Stimulated activated CD4-positive, alpha-beta T cell treated with anti-CD3 and anti-CD28 coated beads, TNF-alpha, amount 100 ng/mL, for 1 hour (primary cell): Measurements from ENCODE around the gene SEMA5B.

Experiments
- DNase-seq, 3 donors: peaks; one replicate each; pipeline ENCODE4 v3.0.0-alpha.2; 2020; ENCODE audit warnings: low read depth in 3 of 3, low spot score in 1 of 3

The SEMA5B gene

GRCh38 chr3:123055352-123055751 lies 27.8 kb upstream of the SEMA5B start:
- DNase-seq: no peak

DNA sequence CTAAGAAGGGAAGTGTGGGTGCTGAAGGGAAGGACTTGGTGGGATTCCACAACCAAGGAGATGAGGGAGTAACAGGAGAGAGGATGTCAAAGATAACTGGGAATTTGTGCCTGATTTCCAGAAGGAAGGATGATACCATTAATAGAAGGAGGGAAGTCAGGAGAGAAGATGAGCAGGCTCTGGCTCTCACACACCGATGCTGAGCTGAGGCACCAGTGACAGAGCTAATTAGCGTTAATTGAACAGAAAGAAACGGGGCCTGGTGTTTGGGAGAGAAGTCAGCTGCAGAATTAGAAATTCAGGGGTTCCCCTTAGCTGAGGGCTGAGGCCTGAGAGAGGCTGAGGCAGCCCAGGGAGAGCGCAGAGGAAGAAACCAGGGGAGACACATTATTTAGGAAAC lies 27.4 kb upstream of the SEMA5B start:
- no peak for DNase-seq

GRCh38 chr3:123054109-123054778 lies 26.7 kb upstream of the SEMA5B start:
- DNase-seq: no peak

DNA sequence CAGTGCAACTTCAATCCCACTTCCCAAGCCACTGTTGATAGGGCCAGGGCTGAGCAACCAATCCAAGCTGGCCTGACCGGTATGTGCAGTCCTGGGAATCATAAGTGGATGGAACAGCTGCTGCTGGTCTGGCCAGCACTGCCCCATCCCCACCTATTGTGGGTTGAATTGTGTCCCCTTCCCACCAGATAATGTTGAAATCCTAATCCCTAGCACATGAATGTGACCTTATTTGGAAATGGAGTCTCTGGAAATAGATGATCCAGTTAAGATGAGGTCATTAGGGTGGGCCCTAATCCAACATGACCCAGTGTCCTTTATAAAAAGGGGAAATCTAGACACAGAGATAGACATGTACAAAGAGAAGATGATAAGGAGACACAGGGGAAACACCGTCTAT lies 25.5 kb upstream of the SEMA5B start:
- DNase-seq: no peak

- DNase-seq: no peak
Observed at GRCh38 chr3:123050666-123051065, 23.1 kb upstream of the SEMA5B start.

DNA sequence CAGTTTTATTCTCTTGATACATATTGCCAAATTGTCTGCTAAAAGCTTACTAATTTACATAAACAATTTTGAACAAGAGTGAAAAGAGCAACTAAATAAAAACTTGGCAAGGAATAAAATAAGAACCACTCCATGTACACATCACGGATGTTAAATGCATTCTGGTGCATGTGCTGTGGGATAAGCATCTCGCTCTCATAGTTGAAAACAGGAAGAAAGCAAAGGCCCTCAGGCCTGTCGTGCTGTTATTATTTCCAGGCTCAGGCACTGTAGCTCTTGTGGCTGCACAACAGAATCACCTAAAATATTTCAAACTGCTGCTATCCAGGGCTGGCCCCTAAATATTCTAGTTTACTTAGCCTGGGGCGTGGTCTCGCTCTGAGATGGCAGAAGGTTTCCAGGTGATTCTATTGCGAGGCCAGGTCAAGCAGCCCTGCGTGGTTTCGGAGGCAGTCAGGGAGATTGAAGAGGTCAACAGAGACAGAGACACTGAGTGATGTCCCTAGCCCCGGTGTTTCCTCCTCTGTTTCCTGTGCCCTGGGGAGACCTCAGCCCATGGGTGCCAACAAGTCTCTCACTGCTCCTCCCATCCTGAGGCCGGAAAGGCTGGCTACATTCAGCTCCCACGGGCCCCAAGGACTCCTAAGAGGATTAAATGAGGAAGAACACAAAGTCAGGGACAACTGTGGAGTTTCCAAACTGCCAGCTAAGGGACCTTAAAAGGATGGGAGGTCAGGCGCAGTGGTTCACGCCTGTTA lies 21.1 kb upstream of the SEMA5B start:
- DNase-seq: no peak

GRCh38 chr3:123047062-123047319 lies 19.4 kb upstream of the SEMA5B start:
- DNase-seq: no peak

- no peak for DNase-seq
Observed at GRCh38 chr3:123046262-123047061, 18.9 kb upstream of the SEMA5B start.

GRCh38 chr3:123044981-123045763 lies 17.6 kb upstream of the SEMA5B start:
- DNase-seq: no peak

DNA sequence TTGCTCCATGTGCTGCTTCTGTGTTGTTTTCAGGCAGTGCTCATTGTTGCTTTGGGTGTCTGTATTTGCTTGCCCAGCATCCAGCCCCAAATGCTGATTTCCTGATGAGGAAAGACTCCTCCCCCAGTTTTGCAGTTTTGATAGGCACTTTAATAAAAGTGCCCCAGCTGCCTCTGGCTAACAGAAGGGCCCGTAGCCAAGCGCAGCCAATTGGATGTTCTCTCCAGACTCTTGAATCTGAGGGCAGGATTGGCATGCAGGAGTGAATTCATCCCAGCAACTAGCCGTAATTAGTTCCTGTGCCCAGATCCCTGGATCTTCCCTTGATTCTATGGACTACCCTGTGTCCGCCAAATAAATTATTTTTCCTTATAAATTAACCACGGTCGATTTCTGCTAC lies 14.8 kb upstream of the SEMA5B start:
- DNase-seq: no peak

- no peak for DNase-seq
Observed at GRCh38 chr3:123039178-123039577, 11.6 kb upstream of the SEMA5B start.

GRCh38 chr3:123038751-123039150 lies 11.2 kb upstream of the SEMA5B start:
- no peak for DNase-seq

DNA sequence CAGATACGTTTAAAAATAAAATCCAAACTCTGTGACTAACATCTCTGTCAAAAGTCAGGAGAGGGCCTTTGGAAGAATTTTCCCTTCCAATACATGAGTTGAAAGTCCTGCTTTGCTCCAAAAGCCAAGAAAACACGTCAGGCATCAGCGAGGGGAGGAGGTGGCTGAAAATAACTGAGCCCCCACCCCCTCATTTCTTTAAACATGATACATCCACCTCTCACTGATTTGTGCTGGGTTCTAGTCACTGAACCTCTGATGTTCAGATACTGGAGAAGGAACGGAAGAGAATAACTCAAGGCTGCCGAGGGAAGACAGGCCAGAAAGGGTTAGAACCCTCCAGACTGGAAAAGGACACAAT lies 9.4 kb upstream of the SEMA5B start:
- DNase-seq: no peak

GRCh38 chr3:123036352-123037014 lies 8.9 kb upstream of the SEMA5B start:
- DNase-seq: no peak

GRCh38 chr3:123034996-123035395 lies 7.4 kb upstream of the SEMA5B start:
- DNase-seq: no peak

- DNase-seq: no peak
Observed at GRCh38 chr3:123034120-123034519, 6.6 kb upstream of the SEMA5B start.

DNA sequence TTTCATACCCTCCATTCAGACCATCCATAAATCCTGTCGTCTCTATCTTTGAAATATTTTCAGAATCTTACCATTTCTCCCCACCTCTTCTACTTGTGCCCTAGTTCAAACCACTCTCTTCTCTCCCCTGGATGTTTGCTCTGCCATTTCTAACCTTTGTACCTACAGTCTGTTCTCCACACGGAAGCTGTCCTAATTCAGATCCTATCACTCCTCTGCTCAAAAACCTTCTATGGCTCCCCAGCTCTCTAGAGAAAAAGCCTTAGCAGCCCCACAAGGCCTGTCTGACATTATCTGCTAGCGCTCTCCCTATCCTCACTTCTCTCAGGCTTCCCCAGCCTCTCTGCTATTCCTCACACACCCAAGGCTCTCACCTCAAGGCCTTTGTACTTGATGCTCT lies 4.5 kb upstream of the SEMA5B start:
- DNase-seq: no peak

GRCh38 chr3:123031051-123031450 lies 3.5 kb upstream of the SEMA5B start:
- DNase-seq: no peak

- DNase-seq: no peak
Observed at GRCh38 chr3:123028233-123028828, 768 bp upstream of the SEMA5B start.

- no peak for DNase-seq
Observed at GRCh38 chr3:123026565-123027291, 835 bp downstream of the SEMA5B start.
